IPS-18c (cell line): ENCODE data around the gene ZDHHC20.
"Not testable (repeated sequence)": the region's sequence is repeated elsewhere in the genome, so short reads cannot be mapped to it uniquely, and the experiment has no call there.

ENCODE experiments used
- H3K4me3 ChIP-seq: 2 replicates; pipeline ENCODE4 v1.7.0; 2013; ENCODE audit warnings: low read depth, mild to moderate bottlenecking, low read length, moderate library complexity; ENCODE audit not compliant: insufficient read depth
- H3K9me3 ChIP-seq: one replicate; pipeline ENCODE4 v1.6.1; 2013; ENCODE audit warnings: mild to moderate bottlenecking, low read length, moderate library complexity; ENCODE audit not compliant: control insufficient read depth, insufficient read depth

Gene ZDHHC20

DNA sequence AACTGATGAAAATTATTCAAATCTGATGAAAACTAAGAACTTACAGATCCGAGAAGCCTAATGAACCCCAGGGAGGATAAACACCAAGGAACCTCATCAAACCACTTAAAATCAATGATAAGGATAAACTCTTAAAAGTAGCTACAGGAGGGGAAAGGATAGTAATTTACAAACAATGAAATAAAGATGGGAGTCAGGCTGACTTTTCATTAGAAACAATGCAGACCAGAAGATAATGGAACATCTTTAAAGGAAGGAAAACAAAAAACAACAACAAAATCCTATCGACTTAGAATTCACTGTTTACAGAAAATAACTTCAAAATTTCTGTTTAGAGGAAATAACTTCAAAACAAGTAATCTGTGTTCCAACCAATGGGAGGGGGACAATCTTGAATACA is 73.4 kb downstream of the ZDHHC20 start:
- Histone ChIP-seq H3K9me3 (no peaks in the 10 kb centered on the region), H3K4me3 (no peak overlapping the region)

DNA sequence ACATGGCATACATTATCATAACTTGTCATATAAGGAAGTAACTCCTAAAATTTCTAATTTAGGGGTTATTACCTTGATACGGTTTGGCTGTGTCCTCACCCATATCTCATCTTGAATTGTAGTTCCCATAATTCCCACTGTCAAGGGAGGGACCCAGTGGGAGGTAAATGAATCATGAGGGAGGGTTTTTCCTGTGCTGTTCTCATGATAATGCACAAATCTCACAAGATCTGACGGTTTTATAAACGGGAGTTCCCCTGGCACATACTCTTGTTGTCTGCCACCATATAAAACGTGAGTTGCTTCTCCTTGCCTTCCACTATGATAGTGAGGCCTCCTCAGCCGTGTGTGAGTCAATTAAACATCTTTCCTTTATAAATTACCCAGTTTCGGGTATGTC is 76.0 kb downstream of the ZDHHC20 start:
- H3K9me3 ChIP-seq: no peaks in the 10 kb centered on the region

DNA sequence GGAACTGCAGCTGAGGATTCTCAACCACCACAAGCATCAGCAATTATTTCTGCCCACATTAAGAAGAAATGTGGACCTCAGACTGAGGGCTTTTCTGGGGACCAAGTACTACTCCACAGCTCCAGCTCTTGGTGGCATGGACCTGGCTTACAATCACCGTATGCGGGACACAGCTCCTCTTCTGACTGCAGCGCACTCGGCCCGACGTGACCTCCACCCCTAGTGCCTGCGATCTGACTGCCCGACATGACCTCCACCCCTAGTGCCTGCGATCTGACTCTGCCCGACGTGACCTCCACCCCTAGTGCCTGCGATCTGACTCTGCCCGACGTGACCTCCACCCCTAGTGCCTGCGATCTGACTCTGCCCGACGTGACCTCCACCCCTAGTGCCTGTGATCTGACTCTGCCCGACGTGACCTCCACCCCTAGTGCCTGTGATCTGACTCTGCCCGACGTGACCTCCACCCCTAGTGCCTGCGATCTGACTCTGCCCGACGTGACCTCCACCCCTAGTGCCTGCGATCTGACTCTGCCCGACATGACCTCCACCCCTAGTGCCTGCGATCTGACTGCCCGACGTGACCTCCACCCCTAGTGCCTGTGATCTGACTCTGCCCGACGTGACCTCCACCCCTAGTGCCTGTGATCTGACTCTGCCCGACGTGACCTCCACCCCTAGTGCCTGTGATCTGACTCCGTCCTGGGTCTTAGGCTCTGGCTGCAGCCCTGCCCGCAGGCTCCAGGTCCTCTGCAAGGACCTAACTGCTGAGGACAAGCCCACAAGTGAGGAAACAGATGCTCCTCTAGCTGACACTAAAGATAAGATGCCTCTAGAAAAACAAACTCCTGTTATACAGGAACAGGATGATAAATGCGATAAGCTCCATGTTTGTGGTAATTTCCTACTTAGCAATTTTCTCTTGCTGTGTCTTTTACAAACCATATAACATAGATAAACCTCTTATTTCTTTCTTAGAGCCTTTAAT is 81.8 kb downstream of the ZDHHC20 start:
- not testable (repeated sequence) for H3K9me3 ChIP-seq, H3K4me3 ChIP-seq

More for the DNA sequence above, 76.0 kb downstream of the ZDHHC20 start:
- no peak overlapping the region for H3K4me3 ChIP-seq

DNA sequence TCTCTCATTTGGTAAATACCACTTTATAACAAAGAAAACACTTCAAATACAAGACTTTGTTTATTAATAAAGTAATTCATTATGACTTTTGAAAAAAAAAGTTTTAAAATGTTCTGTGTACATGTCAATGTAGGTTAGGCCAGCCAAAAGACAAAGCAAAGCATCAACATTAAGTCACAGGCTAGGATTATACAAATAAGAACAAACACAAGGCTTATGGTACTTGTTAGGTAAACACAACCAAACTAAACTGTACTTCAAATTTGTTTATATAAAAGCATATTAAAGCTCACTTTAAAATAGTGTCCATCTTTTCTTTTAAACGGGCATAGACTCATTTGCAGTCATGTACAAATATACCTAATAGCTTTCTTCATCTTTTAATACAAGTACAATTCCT is 86.6 kb downstream of the ZDHHC20 start:
- H3K4me3 ChIP-seq: no peak overlapping the region

DNA sequence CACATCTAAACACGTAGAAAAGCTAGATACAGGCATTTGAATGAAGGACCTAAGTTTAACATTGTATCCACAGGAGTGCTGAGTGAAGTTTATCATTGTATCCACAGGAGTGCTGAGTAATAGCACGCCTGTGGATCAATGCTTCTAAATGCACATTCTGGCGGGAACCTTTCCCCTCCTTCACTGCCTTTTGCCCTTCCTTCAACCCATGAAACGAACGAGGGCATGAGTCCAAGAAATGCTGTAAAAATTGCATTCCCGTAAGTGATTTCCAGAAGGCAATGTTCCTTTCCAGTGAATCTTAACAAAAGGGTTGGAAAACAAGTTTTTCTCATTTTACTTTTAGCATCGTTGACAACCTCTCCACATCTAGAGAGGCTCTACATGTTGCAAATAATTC is 88.1 kb downstream of the ZDHHC20 start:
- Histone ChIP-seq H3K4me3 (no peak overlapping the region), H3K9me3 (no peaks in the 10 kb centered on the region)

More for the DNA sequence above, 86.6 kb downstream of the ZDHHC20 start:
- H3K9me3 ChIP-seq: no peaks in the 10 kb centered on the region

DNA sequence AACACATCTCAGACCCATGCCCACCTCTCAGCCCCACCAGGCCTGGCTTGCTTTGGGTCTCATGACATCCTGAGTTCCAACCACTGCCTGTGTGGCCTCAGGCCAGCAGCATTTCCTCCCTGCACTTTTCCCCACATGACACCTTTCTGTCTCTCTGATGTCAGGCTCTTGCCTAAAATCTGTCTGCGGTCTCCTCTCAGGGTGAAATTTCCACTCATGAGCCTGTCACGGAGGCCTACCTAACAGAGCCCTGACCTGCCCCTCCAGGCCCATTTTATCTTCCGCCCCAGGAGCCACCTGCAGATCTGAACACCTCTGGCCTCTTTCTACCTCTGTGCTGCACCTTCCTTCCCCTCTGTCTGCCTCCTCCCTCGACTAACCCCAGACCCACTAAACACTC is 93.5 kb downstream of the ZDHHC20 start:
- H3K4me3 ChIP-seq: no peak overlapping the region
- H3K9me3 ChIP-seq: no peaks in the 10 kb centered on the region

DNA sequence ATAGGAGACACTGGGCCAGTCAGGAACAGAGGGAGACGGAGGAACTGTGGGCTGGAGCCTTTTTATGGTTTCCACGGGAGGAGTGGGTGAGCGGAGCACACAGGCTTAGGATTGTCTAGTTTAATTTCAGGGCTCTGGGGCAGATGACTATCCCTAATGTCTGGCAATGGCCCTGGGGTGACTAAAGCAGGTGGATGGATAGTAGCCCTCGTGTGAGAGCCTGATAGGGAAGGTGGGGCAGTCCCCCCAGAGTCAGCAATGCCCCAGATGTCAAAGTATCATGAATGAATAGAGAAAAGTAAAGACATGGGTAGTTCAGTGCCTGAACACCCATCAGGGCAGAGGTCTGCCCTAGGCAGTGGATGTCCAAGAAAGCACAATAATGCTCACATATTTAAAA is 94.2 kb downstream of the ZDHHC20 start:
- Histone ChIP-seq H3K9me3 (no peaks in the 10 kb centered on the region), H3K4me3 (no peak overlapping the region)

DNA sequence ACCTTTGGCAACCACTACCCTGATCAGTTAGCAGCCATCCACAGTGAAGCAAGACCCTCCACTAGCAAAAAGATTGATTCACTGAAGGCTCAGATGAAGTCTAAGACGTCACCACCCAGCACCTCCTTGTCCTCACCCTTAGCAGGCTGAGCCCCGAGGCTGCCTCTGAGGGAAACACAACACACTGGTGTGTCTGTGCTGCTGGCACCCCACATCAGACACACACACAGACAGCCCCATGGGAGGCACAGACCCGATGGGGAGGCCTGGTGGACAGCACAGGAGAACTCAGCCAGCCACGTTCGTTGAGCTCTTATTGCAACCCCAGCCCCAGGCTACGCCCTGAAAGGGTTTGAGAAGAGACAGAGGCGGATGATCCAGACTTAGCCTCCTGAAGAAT is 94.7 kb downstream of the ZDHHC20 start:
- H3K9me3 ChIP-seq: no peaks in the 10 kb centered on the region
- H3K4me3 ChIP-seq: no peak overlapping the region

DNA sequence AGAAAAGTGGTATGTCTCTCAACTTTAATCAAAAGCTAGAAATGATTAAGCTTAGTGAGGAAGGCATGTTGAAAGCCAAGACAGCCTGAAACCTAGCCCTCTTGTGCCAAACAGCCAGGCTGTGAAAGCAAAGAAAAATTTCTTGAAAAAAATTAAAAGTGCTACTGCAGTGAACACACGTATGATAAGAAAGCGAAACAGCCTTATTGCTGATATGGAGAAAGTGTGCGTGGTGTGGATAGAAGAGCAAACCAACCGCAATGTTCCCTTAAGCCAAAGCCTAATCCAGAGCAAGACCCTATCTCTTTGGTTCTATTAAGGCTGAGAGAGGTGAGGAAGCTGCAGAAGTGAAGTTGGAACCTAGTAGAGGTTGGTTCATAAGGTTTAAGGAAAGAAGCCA is 96.4 kb downstream of the ZDHHC20 start:
- H3K9me3 ChIP-seq: no peaks in the 10 kb centered on the region
- no peak overlapping the region for H3K4me3 ChIP-seq

DNA sequence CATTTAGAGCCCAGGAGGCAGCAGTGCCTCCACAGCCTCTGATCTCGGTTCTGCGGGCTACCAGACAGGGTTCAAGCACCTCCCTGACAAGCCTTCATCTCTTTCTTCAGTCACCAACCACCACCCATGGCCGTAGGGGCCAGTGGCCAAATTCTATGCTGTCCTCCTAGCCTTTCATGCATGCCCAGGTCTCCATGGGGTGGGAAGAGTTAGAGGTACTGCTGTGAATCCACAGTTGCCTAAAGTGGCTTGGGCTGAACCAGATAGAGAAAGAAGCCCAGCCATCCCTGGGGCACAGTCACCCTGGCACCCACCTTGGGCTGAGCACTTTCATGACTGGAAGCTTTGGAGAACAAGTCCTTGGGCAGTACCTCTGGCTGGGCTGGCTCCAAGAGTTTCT is 97.4 kb downstream of the ZDHHC20 start:
- H3K9me3 ChIP-seq: no peaks in the 10 kb centered on the region
- no peak overlapping the region for H3K4me3 ChIP-seq

DNA sequence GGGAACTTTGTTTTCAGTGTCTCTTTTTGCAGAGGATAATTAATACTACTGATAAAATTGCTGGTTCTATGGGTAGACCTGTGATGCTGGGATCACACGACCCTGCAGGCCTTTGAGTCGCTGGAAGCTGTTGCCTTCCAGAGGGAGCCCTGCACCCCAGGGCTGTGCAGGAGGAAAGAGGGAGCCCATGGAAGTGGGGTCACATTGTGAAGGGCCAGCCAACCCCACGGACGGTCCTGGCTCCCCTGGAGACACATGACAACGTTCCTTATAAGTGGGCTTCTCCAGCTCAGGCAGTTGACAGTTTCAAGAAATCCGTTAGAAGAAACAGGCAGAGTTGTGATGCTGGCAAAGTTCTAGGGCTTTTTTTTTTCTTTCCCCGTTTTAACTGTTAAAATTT is 98.0 kb downstream of the ZDHHC20 start:
- no peaks in the 10 kb centered on the region for H3K9me3 ChIP-seq
- no peak overlapping the region for H3K4me3 ChIP-seq

DNA sequence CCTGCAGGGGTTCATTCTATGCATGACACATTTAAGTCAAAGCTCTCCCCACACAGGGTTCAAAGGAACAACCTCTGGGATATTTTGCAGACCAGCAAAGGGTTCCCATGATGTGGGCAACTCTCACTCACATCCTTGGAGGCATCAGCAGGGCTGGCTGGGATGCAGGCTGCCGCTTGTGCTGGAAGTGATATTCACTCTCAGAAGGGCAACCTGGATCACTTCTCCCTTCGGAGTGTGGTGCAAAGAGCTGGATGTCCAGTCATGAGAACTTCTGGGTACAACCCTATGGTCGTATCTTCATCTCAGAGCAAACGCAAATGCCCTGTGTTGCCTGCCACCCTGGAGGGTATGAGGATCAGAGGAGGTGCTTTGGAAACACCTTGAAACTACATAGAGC is 98.6 kb downstream of the ZDHHC20 start:
- no peaks in the 10 kb centered on the region for H3K9me3 ChIP-seq
- H3K4me3 ChIP-seq: no peak overlapping the region

DNA sequence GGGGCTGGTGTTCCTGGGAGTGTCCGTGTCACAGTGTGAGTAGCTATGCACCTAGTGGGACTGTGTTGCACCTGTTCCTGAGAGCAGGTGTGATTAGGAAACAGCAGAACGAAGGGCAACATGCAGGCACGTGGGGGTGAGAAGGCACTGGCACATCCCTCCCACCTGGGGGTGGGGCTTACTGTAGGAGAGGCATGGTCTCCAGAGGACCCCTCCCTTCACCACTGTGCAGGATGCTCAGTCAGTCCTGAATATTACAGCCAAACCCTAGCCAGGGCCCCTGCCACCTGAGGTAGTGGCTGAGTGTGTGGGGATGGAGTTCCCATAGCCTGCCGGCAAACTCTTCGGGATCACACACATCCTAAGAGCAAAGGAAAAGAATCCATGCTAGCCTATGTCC is 99.2 kb downstream of the ZDHHC20 start:
- H3K4me3 ChIP-seq: no peak overlapping the region
- H3K9me3 ChIP-seq: no peaks in the 10 kb centered on the region

DNA sequence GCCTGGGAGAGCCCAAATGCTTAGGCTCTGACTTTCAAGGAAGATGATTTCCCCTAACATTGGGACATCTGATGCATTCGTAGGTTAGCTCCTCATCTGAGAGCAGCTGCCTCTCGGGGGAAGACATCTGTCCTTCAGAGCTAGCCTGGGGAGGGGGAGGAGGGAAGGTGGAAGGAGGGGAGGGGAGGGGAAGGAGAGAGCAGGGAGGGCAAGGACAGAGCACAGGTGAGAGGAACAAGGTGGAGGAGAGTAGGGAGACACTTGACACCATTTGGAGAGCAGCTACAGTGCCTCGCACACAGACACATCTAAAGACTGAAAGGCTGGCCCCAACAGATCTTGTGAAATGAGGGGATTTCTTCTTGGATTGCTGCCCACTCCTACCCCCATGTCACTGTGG is 103.8 kb downstream of the ZDHHC20 start:
- H3K4me3 ChIP-seq: no peak overlapping the region
- no peaks in the 10 kb centered on the region for H3K9me3 ChIP-seq

DNA sequence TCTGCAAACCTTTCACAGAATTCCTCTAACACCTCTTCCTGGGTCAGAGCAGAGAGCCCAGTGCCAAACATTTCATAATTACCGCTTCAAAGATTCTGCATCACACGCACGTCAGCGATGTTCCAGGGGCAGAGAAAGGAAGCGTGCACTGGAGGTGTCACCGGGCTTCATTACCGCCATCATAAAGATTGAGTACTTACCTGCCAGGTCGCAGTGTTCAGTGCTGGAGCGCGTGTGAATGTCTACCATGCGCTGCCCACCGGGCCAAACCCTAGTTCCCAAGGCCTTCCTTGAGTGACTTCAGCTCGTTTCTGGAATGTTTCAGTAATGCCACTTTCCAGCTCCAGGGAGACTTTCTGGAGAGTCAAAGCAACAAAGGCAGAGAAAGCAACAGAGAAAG is 104.4 kb downstream of the ZDHHC20 start:
- no peaks in the 10 kb centered on the region for H3K9me3 ChIP-seq
- no peak overlapping the region for H3K4me3 ChIP-seq

DNA sequence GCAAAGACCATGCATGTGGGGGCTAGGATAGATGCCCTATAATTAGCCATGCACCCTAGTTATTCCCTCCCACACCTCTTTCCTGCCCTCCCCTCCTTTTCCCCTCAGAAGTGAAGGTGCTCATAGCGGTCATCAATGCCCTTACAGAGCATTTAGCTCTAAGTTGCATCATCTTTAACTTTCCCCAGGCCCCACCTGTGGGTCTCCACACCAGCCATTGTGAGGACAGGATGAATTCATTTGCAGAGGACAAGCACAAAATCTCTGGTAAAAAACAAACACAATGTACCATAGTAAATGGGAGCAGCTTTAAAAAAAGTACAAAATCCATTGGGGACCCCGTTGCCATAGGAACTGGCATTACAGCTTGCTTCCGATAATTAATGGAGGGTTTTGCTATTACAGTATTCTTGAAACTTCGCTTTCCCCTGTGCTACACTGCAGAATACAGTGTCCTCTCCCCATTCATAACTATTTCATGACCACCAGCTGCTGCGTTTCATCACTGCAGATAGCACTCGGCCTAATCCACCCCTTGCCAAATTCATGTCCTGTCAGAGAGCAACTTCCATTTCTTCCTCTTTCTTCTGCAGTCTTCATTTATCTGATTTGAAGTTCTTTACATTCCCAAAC is 110.5 kb downstream of the ZDHHC20 start:
- Histone ChIP-seq H3K4me3 (no peak overlapping the region), H3K9me3 (no peaks in the 10 kb centered on the region)

DNA sequence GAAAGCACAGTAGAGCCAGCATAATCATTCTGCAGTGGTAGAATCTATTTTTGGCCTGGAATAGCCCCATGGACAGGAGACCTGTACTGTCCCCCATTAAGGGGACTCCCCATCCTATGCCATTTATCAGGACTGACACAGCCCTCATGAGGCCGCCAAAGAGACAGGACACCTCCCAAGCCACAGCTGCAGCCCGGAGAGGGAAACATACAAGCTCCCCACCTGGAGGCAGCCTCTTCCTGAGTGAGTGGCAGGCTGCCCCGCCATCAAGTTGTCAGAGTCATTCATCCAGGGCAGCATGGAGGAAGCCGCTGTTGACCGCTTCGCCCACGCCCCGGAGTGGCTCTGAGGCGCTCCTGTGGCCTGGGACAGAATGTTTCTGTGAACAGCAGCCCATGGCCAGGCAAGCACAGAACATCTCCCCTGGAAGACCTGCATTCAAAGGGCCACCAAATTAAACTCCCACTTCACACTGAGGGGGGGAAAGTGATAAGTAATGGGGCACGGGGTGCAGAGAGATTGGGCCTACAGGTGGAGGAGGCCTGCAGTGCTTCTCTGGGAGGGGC is 111.3 kb downstream of the ZDHHC20 start:
- Histone ChIP-seq H3K4me3 (no peak overlapping the region), H3K9me3 (no peaks in the 10 kb centered on the region)

DNA sequence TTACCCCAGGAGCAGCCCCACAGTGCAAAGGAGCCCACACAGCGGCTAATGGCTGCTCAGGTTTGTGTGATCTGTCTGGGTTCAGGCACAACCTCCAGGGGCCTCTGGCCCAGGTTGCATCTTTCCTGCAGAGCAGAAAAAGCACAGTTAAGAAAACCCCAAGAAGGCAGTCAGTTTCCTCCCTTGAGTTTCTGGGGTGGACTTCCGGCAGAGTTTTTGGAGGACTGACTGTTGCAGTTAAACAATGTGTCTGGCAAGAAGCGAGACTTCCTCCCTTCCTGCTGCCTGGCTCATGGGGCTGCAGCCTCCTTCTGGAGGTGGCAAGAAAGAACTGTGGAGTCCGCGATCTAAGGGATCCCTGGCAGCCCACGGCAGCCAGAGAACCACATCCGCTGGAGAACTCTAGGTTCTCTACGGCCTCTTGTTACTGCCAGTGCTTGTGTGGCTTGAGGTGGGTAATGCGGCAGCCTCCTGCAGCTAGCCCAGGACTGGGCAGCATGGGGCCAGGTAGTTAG is 114.4 kb downstream of the ZDHHC20 start:
- H3K4me3 ChIP-seq: no peak overlapping the region
- no peaks in the 10 kb centered on the region for H3K9me3 ChIP-seq
